Activated B cell treated with CpG ODN at 0.5 μM for 24 hours (primary cell): Measurements from ENCODE around the gene ZDHHC14. TPM values are rescaled to one million over a fixed set of nuclear protein-coding genes. Genes with fewer than 3 reads are reported as not detected.
A peak's percentile ranks its signal among the peaks of the same experiment; 100 is the strongest.

Experiments
- ATAC-seq: fragments of 200-7000 bp; cut with Tn5 transposase; one replicate; pipeline ENCODE4 v1.10.0; 2021; ENCODE audit warnings: low read depth, mild to moderate bottlenecking, moderate library complexity
- CTCF ChIA-PET: fragments of 350-600 bp; sonication (Branson Sonifier 250); formaldehyde crosslinking; loops from one replicate; lab custom pipeline; 2021; ENCODE audit warnings: antibody characterized with exemption; lab: Charles Lee
- POLR2A ChIA-PET: fragments of 350-600 bp; sonication (Branson Sonifier 250); formaldehyde crosslinking; loops from one replicate; lab custom pipeline; 2021; ENCODE audit warnings: antibody characterized with exemption; lab: Charles Lee
- DNase-seq: peaks from one replicate; pipeline ENCODE4 v3.0.0; 2022
- H3K27ac Mint-ChIP-seq: one replicate; pipeline ENCODE4 v1.8.0; 2020; ENCODE audit warnings: mixed read lengths
- H3K27me3 Mint-ChIP-seq: one replicate; pipeline ENCODE4 v1.8.0; 2021; ENCODE audit warnings: mixed read lengths
- H3K36me3 Mint-ChIP-seq: one replicate; pipeline ENCODE4 v1.8.0; 2021; ENCODE audit warnings: low read depth, mixed read lengths
- H3K4me1 Mint-ChIP-seq: one replicate; pipeline ENCODE4 v1.8.0; 2021; ENCODE audit warnings: mixed read lengths
- H3K4me3 Mint-ChIP-seq: one replicate; pipeline ENCODE4 v1.8.0; 2020; ENCODE audit warnings: mild to moderate bottlenecking, mixed read lengths
- H3K9me3 Mint-ChIP-seq: one replicate; pipeline ENCODE4 v1.8.0; 2020; ENCODE audit warnings: mixed read lengths
- CTCF ChIP-seq: fragments of 200-600 bp; IDR thresholded peaks from one replicate; pipeline ENCODE4 v1.8.0; 2022; ENCODE audit warnings: antibody characterized with exemption, mild to moderate bottlenecking
- intact Hi-C: fragments of 100-400 bp; cut with micrococcal nuclease; formaldehyde crosslinking; loops from one replicate; pipeline ENCODE4 v1.15.1; 2024
- total RNA-seq: library from RNA; stranded (reverse); gene quantifications from 2 replicates; pipeline ENCODE4 v1.2.3, GENCODE V29; 2022

Gene ZDHHC14
- total RNA-seq, 1 donor from 2014 or later: 25.3 TPM

GRCh38 chr6:157610451-157610999, 229.5 kb downstream of the ZDHHC14 start:
- ChIA-PET POLR2A (interaction anchor here (1.1 kb wide), 1 partner anchor 9 kb away, joined by 3 read pairs; no protein-coding TSS in a partner anchor), CTCF (no interaction called here)
- no peak overlapping the region for H3K4me3 Mint-ChIP-seq
- peaks cover 87% of the 10 kb centered on the region for H3K4me1 Mint-ChIP-seq
- H3K36me3 Mint-ChIP-seq: peaks cover 3% of the 10 kb centered on the region
- H3K9me3 Mint-ChIP-seq: no peaks in the 10 kb centered on the region
- ATAC-seq (no peak), DNase-seq (no peak)
- intact Hi-C loops: no loop called here
- H3K27me3 Mint-ChIP-seq: no peaks in the 10 kb centered on the region
- no peak overlapping the region for H3K27ac Mint-ChIP-seq
- TF ChIP-seq CTCF: no peak

- POLR2A ChIA-PET: no interaction called here
- peaks cover 3% of the 10 kb centered on the region for H3K36me3 Mint-ChIP-seq
- H3K4me3 Mint-ChIP-seq: no peak overlapping the region
- H3K27ac Mint-ChIP-seq: no peak overlapping the region
- CTCF ChIA-PET: no interaction called here
- no peaks in the 10 kb centered on the region for H3K9me3 Mint-ChIP-seq
- peaks cover 87% of the 10 kb centered on the region for H3K4me1 Mint-ChIP-seq
- DNase-seq (no peak), ATAC-seq (no peak)
- TF ChIP-seq CTCF: no peak
- H3K27me3 Mint-ChIP-seq: no peaks in the 10 kb centered on the region
- intact Hi-C loops: no loop called here
Measured at GRCh38 chr6:157611406-157611805, 230.4 kb downstream of the ZDHHC14 start.

- POLR2A ChIA-PET: interaction anchor here (1.4 to 3.2 kb wide), 4 partner anchors 51 to 298 kb away, joined by 4 to 28 read pairs (median 12); partner anchors contain the start of genes TMEM242 and ZDHHC14
- Mint-ChIP-seq H3K27ac (no peak overlapping the region), H3K4me3 (no peak overlapping the region), H3K9me3 (no peaks in the 10 kb centered on the region), H3K36me3 (no peaks in the 10 kb centered on the region), H3K4me1 (peaks cover 78% of the 10 kb centered on the region), H3K27me3 (no peaks in the 10 kb centered on the region)
- intact Hi-C loops: no loop called here
- DNase-seq (no peak), ATAC-seq (no peak)
- CTCF ChIA-PET: interaction anchor here (0.6 to 2.2 kb wide), 3 partner anchors 19 to 298 kb away, joined by 3 to 24 read pairs (median 6); no protein-coding TSS in a partner anchor
- no peak for TF ChIP-seq CTCF
Measured at GRCh38 chr6:157613011-157613522, 232.1 kb downstream of the ZDHHC14 start.

GRCh38 chr6:157614026-157614568, 233.1 kb downstream of the ZDHHC14 start:
- CTCF ChIA-PET: interaction anchor here (0.7 to 2.4 kb wide), 9 partner anchors 14 to 339 kb away, joined by 3 to 24 read pairs (median 4); no protein-coding TSS in a partner anchor
- H3K27me3 Mint-ChIP-seq: no peaks in the 10 kb centered on the region
- POLR2A ChIA-PET: interaction anchor here (0.5 to 3.2 kb wide), 12 partner anchors 10 to 299 kb away, joined by 3 to 28 read pairs (median 4); partner anchors contain the start of genes TMEM242 and ZDHHC14
- ATAC-seq (peak; percentile 74), DNase-seq (no peak)
- TF ChIP-seq CTCF: no peak
- intact Hi-C loops: loop anchor here (1.0 to 2.0 kb wide), 6 partner anchors 15 to 300 kb away; partner anchors contain the start of genes TMEM242 and ZDHHC14
- no peaks in the 10 kb centered on the region for H3K36me3 Mint-ChIP-seq
- H3K9me3 Mint-ChIP-seq: no peaks in the 10 kb centered on the region
- peak overlapping the region; percentile 85 for H3K27ac Mint-ChIP-seq
- H3K4me1 Mint-ChIP-seq: peaks cover 67% of the 10 kb centered on the region
- H3K4me3 Mint-ChIP-seq: peak overlapping the region; percentile 41

- Mint-ChIP-seq H3K27me3 (no peaks in the 10 kb centered on the region), H3K4me1 (peaks cover 57% of the 10 kb centered on the region), H3K36me3 (no peaks in the 10 kb centered on the region), H3K27ac (peak overlapping the region; percentile 85), H3K4me3 (no peak overlapping the region), H3K9me3 (no peaks in the 10 kb centered on the region)
- no peak for TF ChIP-seq CTCF
- peak; percentile 52 for ATAC-seq
- intact Hi-C loops: loop anchor here (2.0 kb wide), 4 partner anchors 17 to 235 kb away; partner anchors contain the start of gene ZDHHC14
- ChIA-PET CTCF (interaction anchor here (0.9 to 2.4 kb wide), 5 partner anchors 44 to 341 kb away, joined by 3 to 18 read pairs (median 4); no protein-coding TSS in a partner anchor), POLR2A (interaction anchor here (0.6 to 3.2 kb wide), 8 partner anchors 11 to 1378 kb away, joined by 3 to 28 read pairs (median 4); partner anchors contain the start of genes TMEM242 and ZDHHC14)
- no peak for DNase-seq
Measured at GRCh38 chr6:157615420-157615769, 234.4 kb downstream of the ZDHHC14 start.
